T-cell (primary cell): ENCODE data around the gene RTN4RL2. TPM values are rescaled to one million over a fixed set of nuclear protein-coding genes. Genes with fewer than 3 reads are reported as not detected.

Source experiments
- ATAC-seq, 4 experiments: fragments of 200-7000 bp in 3 of 4; fragments of 150-1000 bp in 1 of 4; cut with Tn5 transposase; replicated peaks in 1 of 4; 1 replicate in 3 of 4; 2 replicates in 1 of 4; pipeline ENCODE4 v1.10.0; 2021; ENCODE audit warnings: moderate library complexity in 3 of 4, mild to moderate bottlenecking in 2 of 4, moderate number of reproducible peaks in 1 of 4
- CTCF ChIA-PET, 2 donors: fragments of 300-600 bp; sonication (Branson Sonifier 250); formaldehyde crosslinking; loops; one replicate each; lab custom pipeline; 2022; ENCODE audit warnings: antibody characterized with exemption in 2 of 2; lab: Charles Lee
- POLR2A ChIA-PET, 2 donors: fragments of 300-600 bp; sonication (Branson Sonifier 250); formaldehyde crosslinking; loops; one replicate each; lab custom pipeline; 2022; ENCODE audit warnings: antibody characterized with exemption in 2 of 2; lab: Charles Lee
- DNase-seq, 35 experiments: peaks; one replicate each; pipeline versions ENCODE4 v3.0.0 to v3.0.0-alpha.2; 2013 to 2023
- H3K27ac ChIP-seq: one replicate; pipeline ENCODE4 v1.5.1; 2013; ENCODE audit warnings: low read length
- H3K27me3 ChIP-seq, 2 experiments: replicated peaks in 1 of 2; 1 replicate in 1 of 2; 2 replicates in 1 of 2; pipeline versions ENCODE4 v1.6.1 to v1.7.0; 2013; ENCODE audit warnings: low read length in 1 of 2, mixed read lengths in 1 of 2; ENCODE audit not compliant: control insufficient read depth in 2 of 2, insufficient read depth in 2 of 2; ENCODE audit errors: extremely low read depth in 1 of 2
- H3K36me3 ChIP-seq, 2 donors: 1 replicate in 1 of 2; 2 replicates in 1 of 2; pipeline versions ENCODE4 v1.6.1 to v1.7.0; 2013; ENCODE audit warnings: low read length in 1 of 2; ENCODE audit not compliant: control insufficient read depth in 2 of 2, insufficient read depth in 1 of 2; ENCODE audit errors: extremely low read depth in 1 of 2
- H3K4me1 ChIP-seq, 2 experiments: 1 replicate in 1 of 2; 2 replicates in 1 of 2; pipeline versions ENCODE4 v1.6.1 to v1.7.0; 2013; ENCODE audit warnings: low read length in 2 of 2, mixed read lengths in 1 of 2; ENCODE audit not compliant: insufficient read depth in 2 of 2, control insufficient read depth in 1 of 2; ENCODE audit errors: extremely low read depth in 1 of 2
- H3K4me3 ChIP-seq, 2 donors: 1 replicate in 1 of 2; 2 replicates in 1 of 2; pipeline versions ENCODE4 v1.5.1 to v1.7.0; 2013; ENCODE audit warnings: mild to moderate bottlenecking in 2 of 2, low read length in 1 of 2, moderate library complexity in 1 of 2; ENCODE audit not compliant: control insufficient read depth in 1 of 2; ENCODE audit errors: extremely low read depth in 1 of 2
- H3K9me3 ChIP-seq: 2 replicates; pipeline ENCODE4 v1.7.0; 2013
- H3K27ac Mint-ChIP-seq, 2 donors: one replicate each; pipeline ENCODE4 v1.8.0; 2020 to 2021; ENCODE audit warnings: mild to moderate bottlenecking in 2 of 2, mixed read lengths in 2 of 2
- H3K27me3 Mint-ChIP-seq, 2 donors: one replicate each; pipeline ENCODE4 v1.8.0; 2021 to 2022; ENCODE audit warnings: mixed read lengths in 2 of 2
- H3K36me3 Mint-ChIP-seq: one replicate; pipeline ENCODE4 v1.8.0; 2021; ENCODE audit warnings: mixed read lengths
- H3K4me1 Mint-ChIP-seq, 3 donors: one replicate each; pipeline ENCODE4 v1.8.0; 2020 to 2022; ENCODE audit warnings: mixed read lengths in 3 of 3, mild to moderate bottlenecking in 1 of 3
- H3K4me3 Mint-ChIP-seq, 3 donors: one replicate each; pipeline ENCODE4 v1.8.0; 2020 to 2022; ENCODE audit warnings: mild to moderate bottlenecking in 3 of 3, mixed read lengths in 3 of 3, moderate library complexity in 3 of 3
- H3K9me3 Mint-ChIP-seq, 3 donors: one replicate each; pipeline ENCODE4 v1.8.0; 2020 to 2022; ENCODE audit warnings: mixed read lengths in 3 of 3
- WGBS: methylation state at CpG from one replicate; pipeline ENCODE4 v1.1.5; 2013; ENCODE audit warnings: missing lambda C conversion rate; ENCODE audit not compliant: insufficient coverage; 5-methylcytosine and 5-hydroxymethylcytosine counted together
- total RNA-seq, 35 experiments: library from RNA in 6 of 35; stranded (reverse) in 6 of 35; fragments of 120-200 nt in 1 of 35; gene quantifications; one replicate each; pipeline versions ENCODE4 v1.2.1 to v1.2.4 and lab custom pipeline; 2013 to 2026

RTN4RL2 gene
- total RNA-seq, 5 donors from 2014 or later (not counting 1 experiment from before 2014, with no cell fraction given) = 0.15 to 1.1 (median 0.29) TPM

DNA sequence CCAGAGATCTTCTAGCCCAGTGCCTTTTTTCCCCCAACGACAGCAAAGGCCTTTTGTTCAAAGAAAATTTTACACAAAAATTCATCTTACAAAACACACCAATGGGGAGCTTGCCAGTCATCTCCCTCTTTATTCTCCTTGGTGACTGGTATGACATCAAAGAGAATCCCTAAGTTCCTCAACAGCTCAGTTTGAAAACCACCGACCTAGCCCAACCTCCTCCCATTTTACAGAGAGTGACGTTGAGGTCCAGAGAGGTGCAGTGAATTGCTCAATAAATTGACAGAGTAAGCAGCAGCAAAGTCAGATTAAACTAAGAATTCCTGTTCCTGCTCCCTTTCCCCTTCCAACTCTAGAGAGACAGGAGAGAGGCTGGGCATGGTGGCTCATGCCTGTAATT is 41.2 kb upstream of the RTN4RL2 start:
- Histone ChIP-seq H3K36me3 (peaks cover 7 to 51% of the 10 kb centered on the region in 2 donors), H3K4me1 (peaks cover 0 to 16% of the 10 kb centered on the region in 2 experiments), H3K27me3 (no peaks in the 10 kb centered on the region), H3K4me3 (no peak overlapping the region), H3K9me3 (no peaks in the 10 kb centered on the region), H3K27ac (no peak overlapping the region)
- ChIA-PET POLR2A (interaction anchor here in 1 of 2 donors (0.5 kb wide), 1 partner anchor 23 kb away, joined by 4 read pairs; no protein-coding TSS in a partner anchor), CTCF (interaction anchor here in 1 of 2 donors (0.6 kb wide), 1 partner anchor 54 kb away, joined by 3 read pairs; no protein-coding TSS in a partner anchor)
- Mint-ChIP-seq H3K4me3 (no peak overlapping the region), H3K9me3 (no peaks in the 10 kb centered on the region), H3K36me3 (peaks cover 61% of the 10 kb centered on the region), H3K27me3 (no peaks in the 10 kb centered on the region), H3K27ac (no peak overlapping the region), H3K4me1 (peaks cover 13 to 25% (median 15%) of the 10 kb centered on the region in 3 donors)
- no peak for ATAC-seq
- 93% methylated on average over 3 of the region's 3 CpGs for WGBS
- DNase-seq = no peak

- ATAC-seq (no peak), DNase-seq (no peak)
- Histone ChIP-seq H3K36me3 (peaks cover 4 to 36% of the 10 kb centered on the region in 2 donors), H3K4me1 (peaks cover 11 to 35% of the 10 kb centered on the region in 2 experiments), H3K27me3 (no peaks in the 10 kb centered on the region), H3K9me3 (no peaks in the 10 kb centered on the region), H3K4me3 (no peak overlapping the region), H3K27ac (no peak overlapping the region)
- Mint-ChIP-seq H3K27ac (no peak overlapping the region), H3K36me3 (peaks cover 44% of the 10 kb centered on the region), H3K27me3 (no peaks in the 10 kb centered on the region), H3K4me1 (peaks cover 32 to 44% (median 34%) of the 10 kb centered on the region in 3 donors), H3K9me3 (no peaks in the 10 kb centered on the region), H3K4me3 (no peak overlapping the region)
- POLR2A ChIA-PET = no interaction called here
- WGBS = 100% methylated on average over 1 of the region's 4 CpGs
- CTCF ChIA-PET = interaction anchor here in 1 of 2 donors (1.2 kb wide), 1 partner anchor 76 kb away, joined by 3 read pairs; no protein-coding TSS in a partner anchor
These were observed 39.3 kb upstream of the RTN4RL2 start for GRCh38 chr11:57421066-57421465.

- ChIA-PET POLR2A (no interaction called here), CTCF (interaction anchor here in 1 of 2 donors (1.1 to 1.2 kb wide), 2 partner anchors 36 to 76 kb away, joined by 3 read pairs; no protein-coding TSS in a partner anchor)
- Histone ChIP-seq H3K9me3 (no peaks in the 10 kb centered on the region), H3K27ac (no peak overlapping the region), H3K36me3 (peaks cover 2 to 29% of the 10 kb centered on the region in 2 donors), H3K27me3 (no peaks in the 10 kb centered on the region), H3K4me1 (peaks cover 17 to 43% of the 10 kb centered on the region in 2 experiments), H3K4me3 (no peak overlapping the region)
- peaks cover 39 to 50% (median 40%) of the 10 kb centered on the region in 3 donors for H3K4me1 Mint-ChIP-seq
- H3K36me3 Mint-ChIP-seq = peaks cover 38% of the 10 kb centered on the region
- no peaks in the 10 kb centered on the region for H3K27me3 Mint-ChIP-seq
- DNase-seq = no peak
- no peak overlapping the region for H3K27ac Mint-ChIP-seq
- H3K9me3 Mint-ChIP-seq = no peaks in the 10 kb centered on the region
- no peak for ATAC-seq
- H3K4me3 Mint-ChIP-seq = no peak overlapping the region
These were observed 38.5 kb upstream of the RTN4RL2 start for GRCh38 chr11:57421805-57422204.

DNA sequence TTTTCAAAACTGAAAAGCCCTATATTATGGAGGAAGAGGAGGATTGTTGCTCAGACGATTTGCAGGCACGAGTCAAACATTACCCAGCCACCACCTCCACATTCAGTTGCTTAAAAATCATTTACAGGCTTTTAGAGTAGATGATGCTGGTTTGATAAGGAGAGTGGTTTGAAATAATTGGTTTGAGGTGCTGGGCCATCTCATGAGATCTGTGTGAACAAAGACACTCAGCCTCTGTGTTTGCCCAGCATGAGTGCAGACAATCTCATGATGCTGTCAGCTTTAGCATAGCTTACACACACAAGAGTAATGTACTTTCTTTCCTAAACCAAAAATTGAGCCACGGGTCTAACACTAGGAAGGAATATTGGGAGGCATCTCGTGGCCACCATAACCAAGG is 37.7 kb upstream of the RTN4RL2 start:
- no peak overlapping the region for H3K4me3 Mint-ChIP-seq
- H3K9me3 ChIP-seq = no peaks in the 10 kb centered on the region
- no peaks in the 10 kb centered on the region for H3K9me3 Mint-ChIP-seq
- no peak overlapping the region for H3K4me3 ChIP-seq
- WGBS = 100% methylated on average over 2 of the region's 4 CpGs
- H3K4me1 ChIP-seq = peaks cover 17 to 49% of the 10 kb centered on the region in 2 experiments
- H3K27me3 ChIP-seq = no peaks in the 10 kb centered on the region
- H3K27ac Mint-ChIP-seq = peak overlapping the region; percentile 31 to 65
- no peak for DNase-seq
- no peaks in the 10 kb centered on the region for H3K27me3 Mint-ChIP-seq
- peaks cover 45 to 57% (median 49%) of the 10 kb centered on the region in 3 donors for H3K4me1 Mint-ChIP-seq
- H3K36me3 ChIP-seq = peaks cover 0 to 20% of the 10 kb centered on the region in 2 donors
- H3K27ac ChIP-seq = no peak overlapping the region
- ChIA-PET POLR2A (no interaction called here), CTCF (interaction anchor here in 1 of 2 donors (1.1 kb wide), 1 partner anchor 35 kb away, joined by 3 read pairs; no protein-coding TSS in a partner anchor)
- no peak for ATAC-seq
- H3K36me3 Mint-ChIP-seq = peaks cover 29% of the 10 kb centered on the region

GRCh38 chr11:57424137-57424791 is 36.1 kb upstream of the RTN4RL2 start:
- ATAC-seq = no peak
- peak overlapping the region; percentile 80 for H3K27ac ChIP-seq
- peaks cover 0 to 13% of the 10 kb centered on the region in 2 donors for H3K36me3 ChIP-seq
- WGBS = 78% methylated on average over 7 of the region's 9 CpGs
- H3K9me3 ChIP-seq = no peaks in the 10 kb centered on the region
- H3K4me1 Mint-ChIP-seq = peaks cover 45 to 59% (median 51%) of the 10 kb centered on the region in 3 donors
- H3K27me3 Mint-ChIP-seq = no peaks in the 10 kb centered on the region
- DNase-seq = no peak
- H3K4me3 ChIP-seq = peak overlapping the region in 1 of 2 donors; percentile 29
- ChIA-PET POLR2A (interaction anchor here in 1 of 2 donors (0.6 to 0.7 kb wide), 3 partner anchors 9 to 288 kb away, joined by 4 to 6 read pairs (median 5); partner anchors contain the start of gene MED19), CTCF (interaction anchor here (0.5 to 1.3 kb wide), 6 partner anchors 7 to 317 kb away, joined by 3 to 9 read pairs (median 4); partner anchors contain the start of genes SELENOH (in 1 of the 2) and UBE2L6 (in 1 of the 2))
- peak overlapping the region; percentile 93 to 95 for H3K27ac Mint-ChIP-seq
- peaks cover 17 to 49% of the 10 kb centered on the region in 2 experiments for H3K4me1 ChIP-seq
- H3K27me3 ChIP-seq = no peaks in the 10 kb centered on the region
- no peaks in the 10 kb centered on the region for H3K9me3 Mint-ChIP-seq
- peak overlapping the region; percentile 63 to 78 (median 77) for H3K4me3 Mint-ChIP-seq
- H3K36me3 Mint-ChIP-seq = peaks cover 23% of the 10 kb centered on the region
